Measurements from ENCODE around the gene SERPINE1.

SERPINE1 gene

GRCh38 chr7:101171442-101171837, 44.5 kb downstream of the SERPINE1 start:
- DNase-seq = no peak

DNA sequence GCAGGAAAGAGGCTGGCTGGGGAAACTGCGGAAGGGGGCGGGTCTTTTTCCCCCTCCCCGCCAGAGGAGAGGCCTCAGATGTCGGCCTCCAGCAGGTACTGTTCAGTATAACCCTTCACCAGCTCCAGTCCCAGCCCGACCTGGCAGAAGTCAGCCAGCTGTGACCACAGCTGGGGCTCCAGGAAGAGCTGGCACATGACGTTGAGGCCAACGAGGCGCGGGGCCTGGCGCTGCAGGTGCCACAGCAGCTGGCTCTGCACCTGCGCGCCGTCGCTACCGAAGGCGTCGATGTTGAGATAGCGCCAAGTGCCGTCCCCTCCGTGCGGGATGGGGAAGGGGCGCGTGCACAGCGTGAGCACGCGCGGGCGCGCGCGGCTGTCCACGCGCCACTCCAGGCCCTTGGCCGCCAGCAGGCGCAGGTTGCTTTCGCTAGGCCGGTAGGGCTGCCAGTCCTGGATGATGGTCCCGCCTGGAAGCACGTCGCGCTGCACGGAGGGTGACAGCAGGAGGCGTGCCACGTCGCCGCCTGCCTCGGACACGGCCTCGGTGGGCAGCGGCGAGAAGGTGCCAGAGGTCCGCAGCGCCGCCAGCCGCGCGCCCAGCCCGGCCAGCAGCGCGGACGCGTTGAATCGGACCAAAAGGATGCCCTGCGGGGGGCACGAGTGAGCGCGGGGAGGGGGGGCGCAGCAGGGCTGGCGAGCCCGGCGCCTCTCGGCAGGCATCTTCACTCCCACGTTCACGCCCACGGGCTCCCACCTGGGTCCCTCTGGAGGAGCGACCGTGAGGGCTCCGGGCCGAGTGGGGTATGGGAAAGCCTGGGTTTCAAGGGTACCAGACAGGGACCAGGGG, 45.3 kb downstream of the SERPINE1 start:
- DNase-seq = peak; percentile 36 to 65

- DNase-seq = no peak
Observed at GRCh38 chr7:101172854-101173751, 46.2 kb downstream of the SERPINE1 start.

DNA sequence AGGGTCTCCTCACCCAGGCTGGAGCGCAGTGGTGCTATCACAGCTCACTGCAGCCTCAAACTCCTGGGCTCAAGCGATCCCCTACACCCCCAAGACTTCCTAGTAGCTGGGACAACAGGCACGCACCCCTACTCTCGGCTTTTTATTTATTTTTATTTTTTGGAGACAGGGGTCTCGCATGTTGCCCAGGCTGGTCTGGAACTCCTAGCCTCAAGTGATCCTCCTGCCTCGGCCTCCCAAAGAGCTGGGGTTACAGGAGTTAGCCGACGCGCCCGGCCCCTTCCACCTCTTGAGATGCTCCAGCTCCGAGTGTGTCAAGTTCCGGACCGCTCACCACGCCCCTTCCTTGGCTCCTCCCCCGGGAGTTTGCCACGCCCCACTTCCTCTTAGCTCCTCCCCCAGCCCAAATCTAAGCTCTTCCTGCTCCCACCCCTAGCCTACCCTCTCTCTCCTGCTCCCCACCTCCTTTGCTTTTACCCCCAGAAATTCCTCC, 46.9 kb downstream of the SERPINE1 start:
- DNase-seq = peak in 1 of 2 experiments; percentile 25

DNA sequence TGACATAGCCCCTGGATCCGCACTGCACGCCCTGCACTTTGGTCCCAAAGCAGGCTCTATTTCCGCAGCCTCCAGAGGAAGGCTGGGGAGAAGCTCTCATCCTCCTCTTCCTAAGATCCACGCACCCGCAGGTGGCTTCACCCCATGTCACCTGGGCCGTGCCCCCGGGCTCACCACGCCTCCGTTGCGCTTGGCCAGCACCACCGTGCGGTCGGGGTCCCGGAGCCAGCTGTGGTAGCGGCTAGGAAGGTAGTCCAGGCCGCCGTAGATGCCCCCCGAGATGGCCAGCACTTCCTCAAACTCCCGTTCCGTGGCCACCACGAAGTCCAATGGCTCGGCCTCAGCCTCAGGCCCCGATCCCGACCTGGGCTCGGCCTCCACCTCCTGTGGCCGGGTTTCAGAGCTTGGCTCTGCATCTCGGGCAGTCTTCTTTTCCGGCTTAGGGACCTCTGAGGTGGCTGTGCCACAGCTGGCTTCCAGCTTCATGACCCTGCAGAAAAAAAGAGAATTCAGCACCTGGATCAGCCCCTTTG, 47.5 kb downstream of the SERPINE1 start:
- DNase-seq = no peak

DNA sequence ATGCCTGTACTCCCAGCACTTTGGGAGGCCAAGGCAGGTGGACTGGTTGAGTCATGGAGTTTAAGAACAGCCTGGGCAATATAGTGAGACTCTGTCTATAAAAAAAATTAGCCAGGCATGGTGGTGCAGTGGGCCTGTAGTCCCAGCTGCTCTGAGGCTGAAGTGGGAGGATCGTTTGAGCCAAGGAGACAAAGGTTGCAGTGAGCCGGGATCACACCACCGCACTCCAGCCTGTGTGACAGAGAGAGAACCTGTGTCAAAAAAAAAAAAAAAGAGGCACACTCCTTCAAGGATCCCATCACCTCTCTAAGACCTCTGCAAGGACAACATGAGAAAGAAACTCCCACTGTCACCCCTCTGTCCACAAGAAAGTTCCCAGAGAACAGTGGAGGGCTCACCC, 48.8 kb downstream of the SERPINE1 start:
- DNase-seq = no peak

GRCh38 chr7:101177644-101178043, 50.7 kb downstream of the SERPINE1 start:
- no peak for DNase-seq

DNA sequence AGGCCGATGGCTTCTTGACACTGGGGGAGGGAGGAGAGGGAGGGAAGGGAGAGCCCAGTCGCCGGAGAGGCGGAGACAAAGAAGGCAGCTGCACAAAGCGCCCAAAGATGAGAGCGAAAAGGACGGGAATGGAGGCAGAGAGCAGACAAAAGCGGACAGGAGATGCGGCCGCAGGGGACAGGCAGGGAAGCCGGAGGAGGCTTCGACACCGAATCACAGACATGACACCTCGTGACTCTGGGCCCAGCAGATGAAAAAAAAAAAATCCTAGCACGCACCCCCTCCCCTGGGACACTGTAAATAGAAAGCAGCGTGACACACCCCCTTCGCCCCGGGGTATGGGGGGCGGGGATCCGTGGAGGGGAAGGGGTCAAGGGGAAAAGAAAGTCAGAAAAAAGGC, 52.2 kb downstream of the SERPINE1 start:
- DNase-seq = peak; percentile 38 to 63

DNA sequence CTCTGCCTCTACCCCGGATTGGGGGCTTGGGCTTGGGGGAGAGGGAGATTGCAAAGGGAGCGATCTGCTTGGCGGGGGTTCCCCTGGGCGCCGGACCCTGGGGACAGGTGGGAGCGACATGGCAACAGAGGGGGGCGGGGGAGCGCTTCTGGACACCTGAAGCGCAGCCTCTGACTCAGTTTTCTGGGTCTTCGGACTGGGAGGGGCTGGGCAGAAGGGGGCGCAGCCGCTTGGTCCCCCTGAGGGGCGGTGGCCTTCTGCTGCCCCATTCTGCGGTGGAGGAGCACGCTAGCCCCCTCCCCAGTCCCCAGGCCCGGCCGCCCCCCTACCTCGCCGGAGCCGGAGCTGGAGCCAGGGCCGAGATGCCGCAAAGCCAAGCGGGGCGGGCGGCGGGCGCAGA, 52.8 kb downstream of the SERPINE1 start:
- no peak for DNase-seq

GRCh38 chr7:101180130-101180755, 53.3 kb downstream of the SERPINE1 start, which contains the start of gene NAT16:
Gene NAT16, minus strand, starts transcription at chr7:101180293. Its CDS starts 5,486 bp downstream, at chr7:101174807.
- DNase-seq = no peak

DNA sequence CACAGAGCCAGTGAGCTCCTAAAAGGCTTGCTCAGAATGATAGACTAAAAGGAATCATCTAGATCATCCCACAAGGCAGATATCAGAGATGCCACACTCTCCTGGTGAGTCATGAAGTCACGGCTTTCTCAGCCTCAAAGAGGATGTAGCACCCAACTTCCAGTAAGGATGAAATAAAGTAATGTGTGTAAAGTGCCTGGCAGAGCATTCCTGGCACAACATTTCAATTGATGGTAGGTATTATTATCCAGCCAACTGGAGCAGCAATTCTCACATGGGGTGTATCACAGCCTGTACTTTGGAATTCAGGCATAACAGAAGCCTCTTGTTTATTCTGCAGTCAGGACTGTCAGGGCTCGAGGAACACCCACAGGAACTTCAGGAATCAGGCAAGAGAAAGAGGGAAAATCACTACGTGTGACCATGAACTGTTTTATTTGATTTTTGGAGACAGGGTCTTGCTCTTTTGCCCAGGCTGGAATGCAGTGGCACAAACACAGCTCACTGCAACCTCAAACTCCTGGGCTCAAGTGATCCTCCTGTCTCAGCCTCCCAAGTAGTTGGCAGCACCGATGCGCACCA, 58.4 kb downstream of the SERPINE1 start:
- DNase-seq = no peak

GRCh38 chr7:101186194-101186593, 59.3 kb downstream of the SERPINE1 start:
- no peak for DNase-seq

GRCh38 chr7:101186844-101187428, 60.0 kb downstream of the SERPINE1 start:
- DNase-seq = no peak
